DOHH2 (cell line): ENCODE results near the gene PEX10.

Experiments
- EZH2phosphoT487 ChIP-seq: fragments of 200-600 bp; sonication (generic); IDR thresholded peaks from 2 replicates; pipeline ENCODE4 v1.6.1; 2017; ENCODE audit warnings: borderline replicate concordance, mild to moderate bottlenecking, antibody characterized with exemption, low read length, moderate library complexity, mixed read lengths
- TF ChIP-seq, protein P1 (sequence below): fragments of 200-600 bp; sonication (generic); IDR thresholded peaks from one replicate; pipeline ENCODE4 v1.5.1; 2014; ENCODE audit warnings: antibody characterized with exemption, mild to moderate bottlenecking, low read depth, low read length; ENCODE audit not compliant: poor library complexity, severe bottlenecking

DNA sequence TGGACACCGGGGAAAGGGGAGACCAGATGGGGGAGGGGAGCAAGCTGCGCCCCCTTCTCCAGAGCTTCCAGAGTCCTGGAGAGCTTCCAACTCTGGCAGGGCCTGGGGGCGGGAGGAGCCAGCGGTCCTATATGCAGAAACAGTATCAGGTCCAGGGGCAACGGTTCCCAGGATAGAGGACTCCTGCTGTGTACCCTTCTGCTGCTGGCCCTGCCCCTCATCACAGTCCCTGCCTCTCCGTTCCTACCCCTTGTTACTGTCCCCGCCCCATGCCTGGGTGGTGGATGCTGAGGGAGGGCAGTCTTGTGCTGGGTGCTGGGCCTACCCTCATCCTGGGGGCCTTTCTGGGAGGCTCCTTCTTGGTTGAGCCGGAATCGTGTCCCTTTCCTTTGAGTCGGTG is 19.2 kb upstream of the PEX10 start:
- TF ChIP-seq, protein P1, sequence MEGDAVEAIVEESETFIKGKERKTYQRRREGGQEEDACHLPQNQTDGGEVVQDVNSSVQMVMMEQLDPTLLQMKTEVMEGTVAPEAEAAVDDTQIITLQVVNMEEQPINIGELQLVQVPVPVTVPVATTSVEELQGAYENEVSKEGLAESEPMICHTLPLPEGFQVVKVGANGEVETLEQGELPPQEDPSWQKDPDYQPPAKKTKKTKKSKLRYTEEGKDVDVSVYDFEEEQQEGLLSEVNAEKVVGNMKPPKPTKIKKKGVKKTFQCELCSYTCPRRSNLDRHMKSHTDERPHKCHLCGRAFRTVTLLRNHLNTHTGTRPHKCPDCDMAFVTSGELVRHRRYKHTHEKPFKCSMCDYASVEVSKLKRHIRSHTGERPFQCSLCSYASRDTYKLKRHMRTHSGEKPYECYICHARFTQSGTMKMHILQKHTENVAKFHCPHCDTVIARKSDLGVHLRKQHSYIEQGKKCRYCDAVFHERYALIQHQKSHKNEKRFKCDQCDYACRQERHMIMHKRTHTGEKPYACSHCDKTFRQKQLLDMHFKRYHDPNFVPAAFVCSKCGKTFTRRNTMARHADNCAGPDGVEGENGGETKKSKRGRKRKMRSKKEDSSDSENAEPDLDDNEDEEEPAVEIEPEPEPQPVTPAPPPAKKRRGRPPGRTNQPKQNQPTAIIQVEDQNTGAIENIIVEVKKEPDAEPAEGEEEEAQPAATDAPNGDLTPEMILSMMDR = no peak
- no peak for TF ChIP-seq EZH2phosphoT487
